Activated CD4-positive, alpha-beta T cell treated with anti-CD3 and anti-CD28 coated beads, Interleukin-2, amount 50 U/mL, for 24 hours (primary cell): ENCODE results near the gene WDR18.

Experiments used
- DNase-seq, 2 donors: peaks; one replicate each; pipeline ENCODE4 v3.0.0-alpha.2; 2020; ENCODE audit warnings: low read depth in 1 of 2, low spot score in 1 of 2

Gene WDR18

GRCh38 chr19:991174-991931 is 7.2 kb downstream of the WDR18 start:
- DNase-seq = peak; percentile 41 to 53

- no peak for DNase-seq
Measured at GRCh38 chr19:991932-992669, 8.0 kb downstream of the WDR18 start.

DNA sequence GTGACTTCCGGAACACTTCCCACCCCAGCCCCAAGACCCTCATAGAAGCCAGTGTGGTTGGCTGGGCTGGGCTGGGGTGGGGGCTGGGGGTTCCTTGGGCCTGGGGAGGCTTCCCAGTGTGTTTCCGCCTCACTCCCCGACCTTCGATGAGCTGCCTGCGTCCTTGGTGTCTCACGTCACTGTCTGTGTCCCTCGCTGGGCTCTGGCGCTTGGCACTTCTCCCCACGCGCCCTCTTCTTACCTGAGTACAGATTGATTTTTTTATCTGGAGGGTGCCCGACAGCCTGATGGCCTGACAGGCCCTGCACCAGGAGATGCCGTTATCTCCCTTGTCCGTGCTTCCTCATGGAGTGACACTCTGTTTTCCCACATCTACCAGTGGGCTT is 8.5 kb downstream of the WDR18 start:
- DNase-seq = no peak

DNA sequence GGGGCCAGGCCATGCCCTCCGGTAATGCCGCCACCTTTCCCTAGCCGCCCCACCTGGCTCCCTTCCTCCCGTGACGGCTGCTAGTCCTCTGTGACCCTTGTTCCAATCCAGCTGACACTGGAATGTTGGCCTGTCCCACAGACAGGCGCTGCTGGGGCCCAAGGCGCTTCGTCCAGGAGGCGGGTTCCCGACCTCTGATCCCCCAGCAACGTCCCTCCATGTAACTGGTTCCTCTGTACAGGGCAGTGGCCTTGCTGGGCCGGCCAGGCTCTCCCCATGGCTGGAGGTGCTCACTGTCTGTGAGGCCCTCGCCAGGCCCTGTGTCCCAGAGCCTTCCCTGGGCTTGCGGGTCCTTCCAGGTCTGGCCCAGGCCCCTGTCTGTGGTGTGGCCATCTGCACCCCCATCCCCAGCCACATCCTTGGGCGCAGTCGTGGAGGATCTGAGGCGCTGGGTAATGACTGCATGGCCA is 9.3 kb downstream of the WDR18 start:
- no peak for DNase-seq

GRCh38 chr19:993831-994393 is 9.8 kb downstream of the WDR18 start:
- no peak for DNase-seq

GRCh38 chr19:994516-994915 is 10.4 kb downstream of the WDR18 start:
- no peak for DNase-seq

DNA sequence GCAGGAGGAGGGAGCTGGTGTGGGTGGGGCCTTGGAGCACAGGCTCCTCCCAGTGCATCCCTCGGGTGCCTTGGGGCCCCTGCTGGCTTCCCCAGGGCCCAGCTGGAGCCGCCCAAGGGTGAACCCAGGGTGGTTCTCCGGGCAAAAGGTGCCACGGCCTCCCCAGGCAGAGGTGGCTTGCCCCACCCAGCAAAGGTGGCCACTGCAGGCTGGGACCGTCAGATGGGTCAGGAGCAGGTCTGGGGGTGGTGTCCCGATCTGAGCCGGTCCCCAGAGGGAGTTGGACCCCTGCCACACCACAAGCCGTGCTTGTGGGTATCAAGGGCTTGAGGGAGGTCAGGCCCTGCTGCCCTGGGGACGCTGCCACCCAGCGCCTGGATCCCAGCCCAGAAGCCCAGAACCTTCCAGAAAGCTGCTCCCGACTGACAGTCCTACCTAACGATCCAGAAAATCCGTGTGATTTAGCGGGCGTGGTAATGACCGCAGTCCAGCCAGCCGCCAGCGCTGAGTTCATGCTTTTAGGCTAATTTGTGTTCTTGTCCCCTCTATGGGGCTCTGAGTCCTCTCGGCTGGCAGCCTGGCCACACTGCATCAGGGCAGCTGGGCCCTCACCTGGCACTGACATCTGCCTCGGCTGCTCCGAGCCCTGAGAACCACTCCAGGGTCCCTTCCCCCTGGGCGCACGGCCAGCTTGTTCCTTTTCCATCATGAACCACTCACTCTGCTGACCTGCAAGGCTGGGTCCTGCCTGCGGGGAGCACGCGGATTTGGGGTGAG is 11.1 kb downstream of the WDR18 start:
- no peak for DNase-seq

GRCh38 chr19:996051-996838 is 12.1 kb downstream of the WDR18 start:
- DNase-seq = peak; percentile 44 to 49

DNA sequence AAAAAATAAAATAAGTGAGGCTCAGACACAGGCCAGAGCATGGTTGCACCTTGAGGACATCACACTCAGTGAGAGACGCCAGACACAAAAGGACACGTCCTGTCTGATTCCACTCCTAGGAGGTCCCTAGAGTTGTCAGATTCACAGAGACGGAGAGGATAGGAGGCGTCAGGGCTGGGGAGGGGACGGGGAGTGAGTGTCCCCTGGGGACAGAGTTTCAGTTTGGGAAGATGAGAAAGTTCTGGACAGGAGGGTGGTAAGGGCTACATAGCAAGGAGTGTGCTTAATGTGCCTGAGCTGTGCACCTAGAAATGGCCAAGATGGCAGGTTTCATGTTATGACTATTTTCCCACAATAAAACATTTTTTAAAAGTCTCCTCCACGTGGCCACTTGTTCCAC is 13.9 kb downstream of the WDR18 start:
- no peak for DNase-seq

- no peak for DNase-seq
Measured at GRCh38 chr19:999379-999719, 15.2 kb downstream of the WDR18 start.

GRCh38 chr19:1000095-1000494 is 15.9 kb downstream of the WDR18 start, which contains the start of gene GRIN3B:
GRIN3B (plus strand) TSS chr19:1000419; CDS start chr19:1000438, 19 bp downstream.
- DNase-seq = peak; percentile 44 to 60

DNA sequence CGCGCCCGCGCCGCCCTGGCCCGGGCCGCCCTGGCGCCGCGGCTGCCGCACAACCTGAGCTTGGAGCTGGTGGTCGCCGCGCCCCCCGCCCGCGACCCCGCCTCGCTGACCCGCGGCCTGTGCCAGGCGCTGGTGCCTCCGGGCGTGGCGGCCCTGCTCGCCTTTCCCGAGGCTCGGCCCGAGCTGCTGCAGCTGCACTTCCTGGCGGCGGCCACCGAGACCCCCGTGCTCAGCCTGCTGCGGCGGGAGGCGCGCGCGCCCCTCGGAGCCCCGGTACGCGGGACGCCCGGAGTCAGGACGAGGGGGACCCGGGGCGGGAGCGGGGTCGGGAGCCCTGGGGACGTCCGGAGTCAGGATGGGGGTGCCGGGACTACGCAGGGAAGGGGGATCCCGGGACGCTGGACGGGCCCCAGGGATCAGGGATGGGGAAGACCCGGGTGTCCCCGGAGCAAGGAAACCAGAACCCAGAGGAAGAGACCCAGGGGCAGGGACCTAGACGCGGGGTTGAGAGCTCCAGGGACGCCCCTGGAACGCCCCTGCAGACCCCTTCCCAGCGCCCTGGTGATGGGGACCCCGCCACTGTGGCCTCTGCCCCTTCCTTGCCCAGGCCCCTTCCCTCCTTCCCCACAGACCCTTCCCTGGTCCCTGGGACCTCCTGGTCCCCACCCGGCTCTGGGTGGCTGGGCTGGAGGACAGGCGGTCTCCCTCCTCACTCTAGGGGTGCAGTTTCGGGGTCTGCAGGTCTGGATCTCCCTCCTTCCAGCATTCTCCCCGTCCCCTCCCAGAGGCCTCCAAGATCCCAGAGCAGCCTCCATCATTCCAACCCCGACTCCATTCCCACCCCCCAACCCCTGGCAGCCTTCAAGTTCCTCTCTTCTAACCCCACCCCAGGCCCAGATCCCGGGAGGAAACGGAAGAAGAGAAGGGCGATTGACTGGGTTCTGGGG is 16.7 kb downstream of the WDR18 start:
- no peak for DNase-seq

DNA sequence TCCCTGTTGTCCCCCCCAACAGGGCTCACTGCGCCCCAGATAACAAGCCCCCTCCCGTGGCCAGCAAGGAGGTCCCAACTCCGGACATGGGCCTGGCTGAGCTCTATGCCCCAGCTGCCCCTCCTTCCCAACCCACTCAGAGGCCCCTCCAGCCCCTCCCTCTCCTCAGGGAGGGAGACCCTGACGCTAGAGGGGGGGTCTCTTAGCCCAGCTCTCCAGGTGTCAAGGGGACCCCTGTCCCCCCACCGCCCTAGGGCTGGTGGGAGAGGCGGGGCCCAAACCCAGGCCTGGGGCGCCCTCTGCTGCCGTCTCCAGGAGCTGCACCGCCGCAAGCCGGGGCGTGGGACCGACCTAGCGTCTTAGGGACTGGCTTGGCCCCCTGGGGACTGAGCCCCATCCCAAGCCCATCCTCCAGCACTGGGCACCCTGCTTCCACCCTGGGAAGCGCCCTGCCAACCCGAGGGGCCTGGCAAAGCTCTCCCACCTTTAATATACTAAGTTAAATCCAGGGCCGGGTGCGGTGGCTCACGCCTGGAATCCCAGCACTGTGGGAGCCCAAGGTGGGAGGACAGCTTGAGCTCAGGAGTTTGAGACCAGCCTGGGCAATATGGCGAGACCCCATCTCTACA is 17.5 kb downstream of the WDR18 start:
- peak; percentile 51 to 59 for DNase-seq

DNA sequence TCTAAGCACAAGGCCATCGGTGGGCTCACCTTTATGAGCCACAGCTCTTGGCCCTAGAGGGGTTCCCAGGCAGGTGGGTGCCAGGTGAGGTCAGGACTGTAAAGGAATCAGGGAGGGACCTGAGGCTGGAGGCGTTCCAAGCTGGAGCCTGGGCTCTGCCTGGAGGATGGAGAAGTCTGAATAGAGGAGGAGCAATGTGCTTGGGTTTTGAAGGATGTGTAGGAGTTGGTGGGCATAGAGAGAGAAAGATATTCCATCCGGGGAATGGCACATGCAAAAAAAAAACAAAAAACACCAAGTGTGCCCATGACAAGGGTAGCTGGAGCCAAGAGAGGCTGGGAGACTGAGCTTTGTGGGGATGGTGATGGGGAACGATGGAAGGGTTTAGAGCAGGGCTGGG is 18.5 kb downstream of the WDR18 start:
- no peak for DNase-seq

DNA sequence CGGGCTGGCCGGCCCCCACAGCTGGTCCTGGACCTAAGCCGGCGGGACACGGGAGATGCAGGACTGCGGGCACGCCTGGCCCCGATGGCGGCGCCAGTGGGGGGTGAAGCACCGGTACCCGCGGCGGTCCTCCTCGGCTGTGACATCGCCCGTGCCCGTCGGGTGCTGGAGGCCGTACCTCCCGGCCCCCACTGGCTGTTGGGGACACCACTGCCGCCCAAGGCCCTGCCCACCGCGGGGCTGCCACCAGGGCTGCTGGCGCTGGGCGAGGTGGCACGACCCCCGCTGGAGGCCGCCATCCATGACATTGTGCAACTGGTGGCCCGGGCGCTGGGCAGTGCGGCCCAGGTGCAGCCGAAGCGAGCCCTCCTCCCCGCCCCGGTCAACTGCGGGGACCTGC is 19.1 kb downstream of the WDR18 start:
- no peak for DNase-seq

DNA sequence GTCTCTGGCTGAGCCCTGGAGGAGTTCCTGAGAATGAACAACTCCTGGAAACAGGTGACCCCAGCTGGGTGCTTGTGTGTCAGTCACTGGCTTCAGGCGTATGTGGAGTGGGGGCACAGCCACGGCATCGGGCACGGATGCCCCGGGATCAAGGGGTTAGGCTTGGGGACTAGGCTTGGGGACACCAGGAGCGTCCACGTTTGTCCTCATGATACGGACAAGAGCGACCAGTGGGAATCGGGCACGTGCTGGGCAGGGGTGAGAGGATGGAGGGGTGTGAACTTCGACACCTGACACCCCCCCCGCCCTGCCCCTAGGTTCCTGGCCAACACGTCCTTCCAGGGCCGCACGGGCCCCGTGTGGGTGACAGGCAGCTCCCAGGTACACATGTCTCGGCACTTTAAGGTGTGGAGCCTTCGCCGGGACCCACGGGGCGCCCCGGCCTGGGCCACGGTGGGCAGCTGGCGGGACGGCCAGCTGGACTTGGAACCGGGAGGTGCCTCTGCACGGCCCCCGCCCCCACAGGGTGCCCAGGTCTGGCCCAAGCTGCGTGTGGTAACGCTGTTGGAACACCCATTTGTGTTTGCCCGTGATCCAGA is 20.2 kb downstream of the WDR18 start:
- no peak for DNase-seq

DNA sequence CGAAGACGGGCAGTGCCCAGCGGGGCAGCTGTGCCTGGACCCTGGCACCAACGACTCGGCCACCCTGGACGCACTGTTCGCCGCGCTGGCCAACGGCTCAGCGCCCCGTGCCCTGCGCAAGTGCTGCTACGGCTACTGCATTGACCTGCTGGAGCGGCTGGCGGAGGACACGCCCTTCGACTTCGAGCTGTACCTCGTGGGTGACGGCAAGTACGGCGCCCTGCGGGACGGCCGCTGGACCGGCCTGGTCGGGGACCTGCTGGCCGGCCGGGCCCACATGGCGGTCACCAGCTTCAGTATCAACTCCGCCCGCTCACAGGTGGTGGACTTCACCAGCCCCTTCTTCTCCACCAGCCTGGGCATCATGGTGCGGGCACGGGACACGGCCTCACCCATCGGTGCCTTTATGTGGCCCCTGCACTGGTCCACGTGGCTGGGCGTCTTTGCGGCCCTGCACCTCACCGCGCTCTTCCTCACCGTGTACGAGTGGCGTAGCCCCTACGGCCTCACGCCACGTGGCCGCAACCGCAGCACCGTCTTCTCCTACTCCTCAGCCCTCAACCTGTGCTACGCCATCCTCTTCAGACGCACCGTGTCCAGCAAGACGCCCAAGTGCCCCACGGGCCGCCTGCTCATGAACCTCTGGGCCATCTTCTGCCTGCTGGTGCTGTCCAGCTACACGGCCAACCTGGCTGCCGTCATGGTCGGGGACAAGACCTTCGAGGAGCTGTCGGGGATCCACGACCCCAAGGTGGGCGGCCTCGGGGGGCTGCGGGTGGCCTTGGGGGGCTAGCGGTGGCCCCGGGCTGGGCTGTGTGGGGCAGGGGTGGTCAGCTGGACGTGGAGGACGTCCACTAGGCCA is 20.9 kb downstream of the WDR18 start:
- DNase-seq = no peak
